Stimulated activated CD4-positive, alpha-beta T cell treated with anti-CD3 and anti-CD28 coated beads, Interleukin-15, amount 100 ng/mL, for 48 hours (primary cell): Measurements from ENCODE around the gene TRPT1.

Source experiments
- DNase-seq, 2 donors: peaks; one replicate each; pipeline ENCODE4 v3.0.0-alpha.2; 2020; ENCODE audit warnings: low read depth in 2 of 2

Gene TRPT1, protein sequence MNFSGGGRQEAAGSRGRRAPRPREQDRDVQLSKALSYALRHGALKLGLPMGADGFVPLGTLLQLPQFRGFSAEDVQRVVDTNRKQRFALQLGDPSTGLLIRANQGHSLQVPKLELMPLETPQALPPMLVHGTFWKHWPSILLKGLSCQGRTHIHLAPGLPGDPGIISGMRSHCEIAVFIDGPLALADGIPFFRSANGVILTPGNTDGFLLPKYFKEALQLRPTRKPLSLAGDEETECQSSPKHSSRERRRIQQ

DNA sequence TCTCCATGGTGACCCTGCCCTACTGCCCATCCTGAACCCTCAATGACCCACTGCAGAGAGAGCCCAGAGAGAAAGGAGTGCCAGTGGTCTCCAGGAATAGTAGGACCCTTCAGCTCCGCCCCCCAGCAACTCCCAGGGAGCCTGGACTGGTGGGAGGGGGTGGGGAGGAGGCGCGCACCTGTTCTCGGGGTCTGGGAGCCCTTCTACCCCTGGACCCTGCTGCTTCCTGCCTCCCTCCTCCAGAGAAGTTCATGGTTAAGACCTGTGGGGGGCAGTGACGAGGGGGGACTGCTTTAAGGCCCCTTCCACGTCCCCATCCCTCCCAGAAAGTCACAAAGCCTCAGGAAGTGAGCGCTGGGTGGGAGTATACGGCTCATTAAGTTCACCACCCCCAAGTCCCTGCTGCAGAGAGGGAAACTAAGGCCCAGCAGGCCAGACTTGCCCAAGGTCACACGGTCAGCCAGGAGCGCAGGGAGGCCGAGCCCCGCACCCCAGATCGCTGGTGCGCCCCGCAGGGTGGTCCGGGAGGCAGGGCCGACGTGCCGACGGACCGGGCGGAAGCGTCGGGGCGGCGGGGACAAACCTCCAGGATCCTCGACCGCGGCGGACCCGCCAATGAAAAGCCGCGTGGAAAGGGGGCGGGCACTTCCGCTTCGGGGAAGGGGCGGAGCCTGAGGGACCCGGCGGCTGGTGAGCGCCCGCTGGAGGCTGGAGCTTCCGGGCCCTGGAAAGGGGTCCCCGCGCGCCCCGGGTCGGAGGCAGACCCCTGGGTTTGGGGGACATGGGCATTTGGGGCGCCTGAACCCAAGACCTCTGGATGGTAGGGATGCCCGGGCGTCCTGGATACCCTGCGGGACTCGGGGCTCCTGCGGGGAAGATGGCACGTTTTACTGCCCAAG lies at the start of gene TRPT1, which contains the start of gene NUDT22:
Gene TRPT1, minus strand, starts transcription at position 579 of the 899 bp plus-strand sequence. Its CDS starts 326 bp downstream, at position 253.
Gene NUDT22, plus strand, starts transcription at position 667 of the 899 bp plus-strand sequence. CDS start 379 bp downstream, outside the sequence.
- peak; percentile 83 to 95 for DNase-seq

DNA sequence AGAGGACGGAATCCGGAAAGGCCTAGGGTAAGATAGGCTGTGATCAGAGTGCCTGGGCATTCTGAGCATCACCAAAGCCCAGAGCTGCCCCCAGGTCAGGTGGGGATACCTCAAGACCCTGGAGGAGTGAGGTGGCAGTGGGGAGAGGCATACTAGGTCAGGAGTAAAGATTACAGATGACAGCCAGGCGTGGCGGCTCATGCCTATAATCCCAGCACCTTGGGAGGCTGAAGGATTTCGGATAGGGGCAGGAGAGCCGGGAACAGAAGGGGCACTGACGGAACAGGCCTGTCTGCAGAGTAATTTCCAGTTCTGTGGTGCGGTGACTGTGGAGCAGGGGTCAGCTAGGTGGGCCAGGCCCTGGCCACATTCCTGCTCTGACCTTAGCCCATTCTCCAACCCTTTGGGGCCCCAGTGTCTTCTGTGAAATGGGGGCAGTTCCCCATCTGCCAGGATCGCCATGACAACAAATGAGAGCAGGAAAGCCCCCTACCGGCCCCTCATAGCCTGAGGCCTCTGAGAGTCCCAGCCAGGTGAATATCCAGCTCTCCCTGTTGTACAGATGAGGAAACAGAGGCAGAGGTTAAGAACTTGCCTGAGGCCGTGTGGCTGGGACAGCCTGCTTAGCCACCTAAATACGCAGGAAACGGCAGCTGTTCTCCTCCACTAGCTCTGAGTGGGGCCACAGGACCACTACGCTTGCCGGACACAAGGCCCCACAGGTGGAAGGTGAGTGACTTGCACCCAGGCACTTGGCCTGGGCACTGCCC lies 49.2 kb upstream of the TRPT1 start:
- DNase-seq = no peak

DNA sequence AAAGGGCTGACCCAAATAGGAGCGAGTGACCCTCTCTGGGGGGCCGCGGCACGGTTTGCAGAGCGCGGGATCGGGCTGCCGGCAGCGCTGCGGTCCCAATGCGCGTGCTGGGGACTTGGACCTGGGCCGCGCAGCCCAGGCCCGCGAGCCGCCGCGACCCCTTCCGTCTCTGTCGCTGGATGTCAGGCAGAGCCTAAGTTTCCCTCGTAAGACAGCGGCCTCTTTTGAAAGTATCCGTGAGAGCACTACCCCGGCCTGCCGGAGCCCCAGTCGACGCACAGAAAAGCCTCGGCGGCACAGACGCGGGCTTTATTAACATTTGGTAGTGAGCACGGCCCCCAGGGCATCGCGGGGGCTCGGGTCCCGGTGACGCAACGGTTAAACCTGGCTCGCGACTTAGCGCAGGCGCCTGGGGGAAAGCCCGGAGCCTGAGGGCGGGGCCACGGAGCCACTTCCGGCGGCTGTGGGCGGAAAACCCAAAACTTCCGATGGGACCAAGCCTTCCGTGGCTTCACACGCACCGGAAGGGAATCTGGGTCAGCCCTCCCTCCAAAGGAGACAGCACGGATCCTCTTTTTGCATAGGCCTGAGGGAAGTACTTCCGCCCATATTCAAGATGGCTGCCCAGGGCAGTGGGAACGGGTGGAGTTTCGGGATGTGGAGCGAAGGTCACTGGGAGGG lies 43.7 kb upstream of the TRPT1 start:
- DNase-seq = peak; percentile 95

DNA sequence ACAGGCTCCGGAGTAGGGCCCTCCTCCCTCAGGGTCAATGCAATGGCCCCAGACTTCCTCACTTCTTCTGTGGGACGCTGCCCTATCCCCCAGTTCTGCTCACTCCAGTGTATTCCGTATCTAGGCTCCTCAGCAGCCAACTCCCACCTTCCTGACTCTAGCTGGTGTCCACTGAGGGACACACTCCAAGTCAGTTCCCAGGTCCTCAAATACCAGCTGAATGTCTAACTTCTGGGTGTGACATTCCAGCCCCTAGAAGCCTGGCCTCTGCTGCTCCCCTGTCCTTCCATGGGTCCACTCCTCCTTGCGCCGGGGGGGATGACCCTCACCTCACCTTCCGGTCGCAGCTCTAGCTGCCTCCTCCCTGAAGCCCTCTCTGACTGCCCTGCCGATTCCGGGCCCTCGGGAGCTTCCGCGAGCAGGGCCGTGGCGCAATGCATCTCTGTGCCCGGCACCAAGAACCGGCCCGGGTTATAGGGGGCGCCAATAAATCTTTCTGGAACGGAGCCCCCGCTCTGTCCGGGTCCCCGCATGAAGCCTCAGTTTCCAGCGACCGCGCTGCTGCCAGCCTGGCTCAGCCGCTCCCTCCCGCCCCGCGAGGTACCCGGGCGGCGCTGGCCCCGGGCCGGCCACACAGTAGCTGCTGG lies 43.0 kb upstream of the TRPT1 start:
- DNase-seq = peak in 1 of 2 donors; percentile 44

DNA sequence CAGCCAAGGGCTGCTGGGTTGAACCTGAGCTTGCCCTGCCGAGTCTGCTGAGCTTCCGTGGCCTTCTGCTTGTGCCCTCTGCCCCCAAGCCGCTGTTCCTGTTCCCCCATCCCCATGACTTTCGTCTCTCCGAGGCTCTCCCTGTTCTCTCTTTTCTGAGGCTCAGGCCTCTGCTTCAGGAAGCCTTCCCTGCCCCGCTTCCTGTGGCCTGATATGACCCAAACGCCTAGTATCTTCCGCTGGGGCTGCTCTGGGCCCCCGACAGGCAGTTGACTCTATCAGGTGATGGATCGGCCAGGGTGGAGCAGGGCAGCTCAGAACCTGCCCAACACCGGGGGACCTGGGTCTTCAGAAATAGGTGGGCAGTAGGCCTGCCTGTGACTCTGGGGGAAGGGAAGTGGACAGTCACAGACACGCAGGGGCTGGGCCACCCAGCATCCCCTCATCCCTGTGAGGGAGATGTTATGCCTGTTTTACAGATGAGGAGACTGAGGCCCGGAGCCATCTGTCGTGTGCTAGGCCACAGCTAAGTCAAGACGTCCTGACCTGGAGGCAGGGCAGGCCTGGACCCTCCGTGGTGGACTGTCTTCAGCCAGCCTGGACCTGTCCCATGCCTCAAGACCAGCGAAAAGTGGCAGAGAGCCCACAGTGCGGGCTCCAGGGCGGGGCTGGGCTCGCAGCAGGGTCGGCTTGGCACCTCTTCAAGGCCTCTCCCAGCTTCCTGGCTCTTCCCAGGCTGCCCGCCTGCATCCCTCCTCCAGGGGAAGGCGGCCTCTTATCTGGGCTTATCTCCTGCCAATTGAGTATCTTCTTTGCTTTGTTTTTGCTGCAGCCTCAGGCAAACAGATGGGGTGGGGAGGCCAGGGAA lies 42.3 kb upstream of the TRPT1 start:
- no peak for DNase-seq

DNA sequence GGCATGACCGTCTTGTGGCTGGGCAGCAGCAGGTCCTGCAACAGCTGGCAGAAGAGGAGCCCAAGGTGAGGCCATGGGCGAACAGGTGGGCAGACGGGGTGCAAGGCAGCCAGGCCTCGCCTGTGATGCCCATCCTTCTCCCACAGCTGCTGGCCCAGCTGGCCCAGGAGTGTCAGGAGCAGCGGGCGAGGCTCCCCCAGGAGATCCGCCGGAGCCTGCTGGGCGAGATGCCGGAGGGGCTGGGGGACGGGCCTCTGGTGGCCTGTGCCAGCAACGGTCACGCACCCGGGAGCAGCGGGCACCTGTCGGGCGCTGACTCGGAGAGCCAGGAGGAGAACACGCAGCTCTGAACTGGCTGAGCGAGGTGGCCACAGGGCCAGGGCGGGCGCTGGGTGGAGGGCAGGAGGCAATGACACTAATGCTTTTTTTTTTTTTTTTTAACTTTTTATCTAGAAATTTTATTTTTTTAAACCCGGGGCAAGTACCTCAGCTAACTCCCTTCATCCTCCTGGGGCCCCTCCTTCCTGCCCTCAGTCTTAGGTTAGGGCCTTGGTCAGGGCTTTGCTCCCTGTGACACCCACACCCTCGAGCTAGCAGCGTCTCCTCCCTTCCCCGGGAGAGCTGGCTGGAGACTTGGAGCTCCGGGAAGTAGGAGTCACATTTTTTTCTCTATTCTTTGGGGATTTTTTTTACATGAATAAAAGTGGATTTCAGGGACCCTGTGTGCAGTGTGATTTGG lies 41.4 kb upstream of the TRPT1 start:
- DNase-seq = no peak

DNA sequence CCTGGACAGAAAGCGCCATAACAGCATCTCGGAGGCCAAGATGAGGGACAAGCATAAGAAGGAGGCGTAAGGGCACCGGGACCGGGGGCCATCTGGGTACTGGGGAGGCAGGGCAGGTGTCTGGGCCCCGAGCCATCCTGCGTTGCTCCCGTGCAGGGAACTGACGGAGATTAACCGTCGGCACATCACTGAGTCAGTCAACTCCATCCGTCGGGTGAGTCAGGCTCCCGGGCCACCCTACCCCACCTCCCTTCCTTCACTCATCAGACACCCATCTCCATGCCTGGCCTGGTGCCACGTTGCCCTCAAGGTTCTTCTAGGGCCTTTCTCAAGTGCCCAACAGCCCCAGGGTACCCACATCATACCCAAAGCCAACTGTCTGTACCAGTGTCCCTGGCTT lies 40.4 kb upstream of the TRPT1 start:
- DNase-seq = no peak

DNA sequence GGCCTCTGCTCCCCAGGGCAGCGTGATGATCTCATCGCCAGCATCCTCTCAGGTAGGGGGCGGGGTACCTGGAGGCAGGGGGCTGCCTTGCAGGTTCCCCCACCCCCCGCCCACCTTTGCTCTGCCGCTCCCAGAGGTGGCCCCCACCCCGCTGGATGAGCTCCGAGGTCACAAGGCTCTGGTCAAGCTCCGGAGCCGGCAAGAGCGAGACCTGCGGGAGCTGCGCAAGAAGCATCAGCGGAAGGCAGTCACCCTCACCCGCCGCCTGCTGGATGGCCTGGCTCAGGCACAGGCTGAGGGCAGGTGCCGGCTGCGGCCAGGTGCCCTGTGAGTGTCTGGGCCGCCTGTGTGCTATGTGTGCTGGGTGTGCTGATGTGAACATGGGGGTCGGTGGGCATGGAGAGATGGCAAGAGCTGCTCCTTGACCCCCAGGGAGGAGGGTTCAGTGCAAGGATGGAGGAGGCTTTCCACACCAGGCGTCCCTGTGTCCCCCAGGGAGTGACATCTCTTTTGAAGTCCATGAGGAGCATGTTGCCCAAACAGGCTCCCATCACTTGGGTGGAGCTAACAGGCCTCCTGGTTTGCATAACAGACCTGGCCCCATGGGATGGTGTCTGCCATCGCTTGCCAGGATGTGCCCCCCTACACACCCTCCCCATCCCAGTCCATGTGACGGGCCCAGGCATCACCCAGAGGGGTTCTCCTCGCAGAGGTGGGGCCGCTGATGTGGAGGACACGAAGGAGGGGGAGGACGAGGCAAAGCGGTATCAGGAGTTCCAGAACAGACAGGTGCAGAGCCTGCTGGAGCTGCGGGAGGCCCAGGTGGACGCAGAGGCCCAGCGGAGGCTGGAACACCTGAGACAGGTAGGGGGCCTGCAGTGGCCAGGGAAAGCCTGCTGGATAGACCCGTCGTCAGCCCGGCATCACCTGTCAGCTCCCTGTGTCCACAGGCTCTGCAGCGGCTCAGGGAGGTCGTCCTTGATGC lies 39.5 kb upstream of the TRPT1 start:
- DNase-seq = no peak

DNA sequence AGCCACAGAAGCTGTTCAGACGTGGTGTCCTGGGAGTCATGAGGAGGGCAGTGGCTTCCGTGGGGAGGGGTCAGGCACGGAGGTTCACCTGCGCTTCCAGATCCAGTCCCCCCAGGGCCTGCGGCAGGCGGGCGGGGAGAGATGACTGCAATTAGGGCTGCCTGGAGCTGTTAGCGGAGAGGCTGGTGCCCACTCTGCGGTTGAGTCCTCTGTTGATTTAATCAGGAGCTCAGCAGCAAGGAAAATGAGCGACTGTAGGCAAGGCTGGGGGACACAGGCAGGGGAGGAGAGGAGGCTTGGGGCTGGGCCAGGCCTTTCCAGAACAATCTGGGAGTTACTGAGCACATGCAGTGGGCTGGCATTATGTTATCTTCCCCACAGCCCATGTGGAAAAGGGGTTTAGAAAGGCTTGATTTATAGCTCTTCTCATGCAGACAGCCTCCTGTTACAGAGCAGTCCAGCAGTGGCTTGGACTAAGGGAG lies 38.4 kb upstream of the TRPT1 start:
- DNase-seq = no peak

DNA sequence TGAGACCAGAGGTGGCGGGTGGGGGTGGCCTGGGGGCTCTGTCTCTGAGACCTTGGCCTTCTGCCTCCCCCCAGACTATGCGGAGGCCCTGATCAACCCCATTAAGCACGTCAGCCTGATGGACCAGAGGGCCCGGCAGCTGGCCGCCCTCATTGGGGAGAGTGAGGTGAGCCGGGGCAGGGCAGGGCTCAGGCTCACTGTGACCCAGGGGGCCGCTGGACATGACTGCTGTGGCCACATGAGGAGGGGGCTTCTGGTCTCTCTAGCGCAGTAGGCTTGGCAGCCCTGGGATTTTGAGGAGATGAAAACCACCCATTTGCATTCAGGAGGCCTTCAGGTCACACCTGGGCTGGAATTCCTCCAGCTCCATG lies 37.9 kb upstream of the TRPT1 start:
- no peak for DNase-seq

DNA sequence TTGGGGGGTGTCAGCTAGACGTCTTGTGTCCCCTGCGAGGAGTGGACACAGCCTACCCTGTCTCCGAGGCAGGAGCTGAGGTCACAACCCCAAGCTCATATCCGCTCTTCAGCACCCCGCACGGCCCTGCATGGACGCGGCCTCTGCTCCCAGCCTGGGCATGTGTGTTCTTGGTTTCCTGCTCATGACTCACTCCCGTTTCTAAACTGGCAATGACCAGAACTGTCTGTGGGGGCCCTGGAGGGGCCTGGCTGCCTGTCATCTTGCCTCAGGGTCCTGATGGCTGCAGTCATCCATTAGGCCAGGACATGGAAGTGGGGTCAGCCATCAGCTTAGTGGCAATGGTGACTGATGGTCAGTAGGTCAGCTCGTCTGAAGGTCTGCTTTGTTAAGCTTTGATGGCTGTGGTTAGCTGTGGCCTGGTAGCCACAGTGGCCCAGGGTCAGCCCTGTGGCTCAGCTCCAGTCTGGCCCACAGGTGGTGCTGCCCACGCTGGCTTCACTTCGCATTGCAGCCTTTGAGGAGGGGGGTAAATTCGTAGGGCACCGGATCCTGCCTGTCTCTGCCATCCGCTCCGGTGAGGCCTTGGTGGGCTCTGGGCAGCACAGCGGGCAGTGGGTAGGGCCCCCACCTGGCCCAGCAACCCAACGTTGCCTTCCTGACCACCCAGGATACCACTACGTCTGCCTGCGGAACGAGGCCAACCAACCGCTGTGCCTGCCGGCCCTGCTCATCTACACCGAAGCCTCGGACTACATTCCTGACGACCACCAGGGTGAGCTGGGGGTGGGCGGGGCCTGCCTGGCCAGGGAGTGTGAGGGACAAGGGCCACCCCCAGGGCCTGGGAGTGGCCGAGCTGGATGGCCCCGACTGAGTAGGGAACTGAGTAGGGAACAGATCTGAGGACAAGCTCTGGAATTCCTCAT lies 37.3 kb upstream of the TRPT1 start:
- DNase-seq = no peak

DNA sequence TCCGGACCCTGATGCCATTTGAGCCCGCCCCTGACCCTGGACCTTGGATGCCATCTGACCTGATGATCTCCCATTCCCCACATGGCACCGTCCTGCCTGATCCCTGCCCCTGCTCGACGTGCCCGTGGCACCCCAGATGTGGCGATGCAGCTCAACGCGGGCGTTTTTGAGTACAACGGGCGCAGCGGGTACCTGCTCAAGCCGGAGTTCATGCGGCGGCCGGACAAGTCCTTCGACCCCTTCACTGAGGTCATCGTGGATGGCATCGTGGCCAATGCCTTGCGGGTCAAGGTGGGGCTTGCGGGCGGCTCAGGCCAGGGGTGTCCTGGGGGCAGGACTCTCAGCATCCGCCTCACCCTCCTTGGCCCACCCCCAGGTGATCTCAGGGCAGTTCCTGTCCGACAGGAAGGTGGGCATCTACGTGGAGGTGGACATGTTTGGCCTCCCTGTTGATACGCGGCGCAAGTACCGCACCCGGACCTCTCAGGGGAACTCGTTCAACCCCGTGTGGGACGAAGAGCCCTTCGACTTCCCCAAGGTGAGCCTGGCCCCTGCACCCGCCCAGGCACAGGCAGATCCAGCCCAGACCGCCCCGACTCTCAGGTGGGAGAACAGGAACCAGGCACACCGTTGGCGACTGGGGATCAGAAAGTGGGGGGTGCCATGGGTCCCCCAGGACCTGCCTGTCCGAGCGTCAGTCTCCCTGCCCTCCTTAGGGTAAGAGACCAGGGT lies 36.5 kb upstream of the TRPT1 start:
- no peak for DNase-seq

DNA sequence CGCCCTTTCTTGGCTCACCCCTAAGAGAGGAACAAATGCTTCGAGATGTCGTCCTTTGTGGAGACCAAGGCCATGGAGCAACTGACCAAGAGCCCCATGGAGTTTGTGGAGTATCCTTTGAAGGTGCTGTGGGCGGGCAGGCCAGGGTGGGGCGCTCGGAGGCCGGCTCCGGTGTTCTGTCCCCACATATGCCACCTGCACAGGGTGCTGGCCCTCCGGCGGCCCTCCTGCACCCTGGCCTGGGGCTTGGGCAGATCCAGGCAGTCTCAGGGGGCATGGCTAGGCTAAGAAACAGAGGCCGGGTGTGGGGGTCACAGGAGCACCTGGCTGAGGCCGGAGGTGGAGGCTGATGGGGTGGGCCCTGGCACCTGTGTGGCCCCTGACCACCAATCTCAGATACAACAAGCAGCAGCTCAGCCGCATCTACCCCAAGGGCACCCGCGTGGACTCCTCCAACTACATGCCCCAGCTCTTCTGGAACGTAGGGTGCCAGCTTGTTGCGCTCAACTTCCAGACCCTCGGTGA lies 35.6 kb upstream of the TRPT1 start:
- no peak for DNase-seq

DNA sequence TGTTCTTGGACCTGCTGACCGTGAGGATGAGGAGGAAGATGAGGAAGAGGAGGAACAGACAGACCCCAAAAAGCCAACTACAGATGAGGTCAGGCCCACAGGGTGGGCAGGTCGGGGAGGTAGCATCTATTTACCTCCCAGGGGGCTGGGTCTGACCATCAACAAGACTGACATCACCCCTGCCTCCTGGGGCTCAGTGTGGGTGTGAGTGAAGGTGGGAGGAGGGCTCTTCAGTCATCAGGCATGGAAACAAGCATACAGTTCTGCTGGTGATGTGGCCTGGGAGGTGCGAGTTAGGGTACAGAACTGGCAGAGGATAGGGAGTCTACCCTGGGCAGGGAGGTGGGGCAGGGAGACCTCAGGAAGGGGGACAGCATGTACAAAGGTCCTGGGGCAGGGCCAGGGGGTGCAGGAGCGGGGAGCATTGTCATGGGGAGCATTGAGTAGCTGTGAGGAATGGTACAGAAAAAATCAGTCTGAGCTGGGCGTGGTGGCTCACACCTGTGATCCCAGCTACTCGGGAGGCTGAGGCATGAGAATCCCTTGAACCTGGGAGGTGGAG lies 34.2 kb upstream of the TRPT1 start:
- no peak for DNase-seq

DNA sequence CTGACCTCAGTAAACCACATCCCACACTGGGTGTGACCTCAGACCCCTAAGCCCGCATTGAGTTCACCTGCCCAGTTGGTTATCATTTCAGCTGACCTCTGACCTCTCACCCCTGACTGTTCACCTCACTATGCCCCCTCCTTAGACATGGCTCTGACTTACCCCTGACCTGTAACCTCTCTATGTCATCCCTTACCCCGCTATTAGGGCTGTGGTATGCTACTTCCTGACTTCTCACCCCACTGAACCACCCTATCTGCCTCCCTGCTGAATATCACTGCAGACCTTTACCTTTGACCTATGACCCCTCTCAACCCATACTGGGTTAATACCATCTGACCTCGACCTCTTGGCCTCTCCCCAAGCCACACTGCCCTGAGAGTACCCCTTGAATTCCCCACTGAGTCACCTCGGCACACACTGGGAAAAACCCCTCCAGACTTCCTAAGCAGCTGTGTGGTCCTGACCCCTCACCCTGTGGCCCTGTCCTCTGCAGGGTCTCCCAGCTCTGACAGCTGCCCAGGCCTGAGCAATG lies 33.6 kb upstream of the TRPT1 start:
- DNase-seq = no peak
